Activated T-cell treated with anti-CD3 and anti-CD28 coated beads for 48 hours (primary cell): Measurements from ENCODE around the gene SPSB2.
"Not testable (repeated sequence)": the region's sequence is repeated elsewhere in the genome, so short reads cannot be mapped to it uniquely, and the experiment has no call there.

ENCODE experiments used
- DNase-seq: peaks from one replicate; pipeline ENCODE4 v3.0.0-alpha.2; 2020; ENCODE audit warnings: low read depth

Gene SPSB2

DNA sequence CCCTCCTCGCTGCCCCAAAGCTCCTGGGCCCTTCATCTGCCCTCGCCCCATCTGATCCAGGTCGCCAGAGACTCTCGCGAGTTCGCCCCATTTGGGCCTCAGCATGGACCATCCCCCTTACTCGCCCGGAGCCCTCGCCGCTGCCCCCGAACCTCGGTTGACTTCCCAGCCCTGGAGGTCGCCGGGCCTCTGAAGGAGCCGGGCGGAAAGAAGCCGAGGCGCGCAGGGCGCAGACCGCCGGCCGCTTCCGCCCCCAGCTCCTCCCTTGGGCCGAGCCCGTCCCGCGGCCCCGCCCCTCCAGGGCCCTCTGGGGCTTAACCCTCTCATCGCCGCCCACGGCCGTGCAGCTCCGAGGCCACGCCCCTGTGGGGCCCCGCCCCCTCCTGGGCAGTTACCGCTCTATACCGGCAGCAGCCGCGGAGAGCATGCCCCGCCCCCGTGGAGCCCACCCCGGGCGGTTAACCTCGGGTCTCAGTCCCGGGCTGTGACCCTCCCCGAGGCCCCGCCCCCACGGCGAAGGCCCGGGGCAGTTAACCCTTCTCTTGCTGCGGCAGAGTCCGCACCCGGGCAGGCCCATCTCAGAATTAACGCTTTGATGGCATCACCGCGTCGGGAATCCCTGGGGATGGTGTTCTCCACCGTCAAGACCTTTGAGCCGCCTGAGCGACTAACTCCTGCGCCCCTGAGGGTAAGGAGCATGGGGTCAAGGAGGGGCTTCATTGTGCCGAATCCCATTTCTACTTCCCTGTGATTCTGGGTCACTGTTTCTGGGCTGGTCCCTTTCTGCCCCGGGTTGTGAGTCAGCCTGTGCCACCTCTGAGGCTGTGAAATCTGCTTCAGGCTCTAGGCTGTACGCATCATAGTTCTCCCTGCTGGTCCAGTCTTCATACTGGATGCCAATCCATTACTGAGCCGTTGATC, at the start of gene SPSB2:
SPSB2 (minus strand) TSS at position 210 of the 921 bp plus-strand sequence. CDS start 402 bp downstream, outside the sequence.
- peak; percentile 100 for DNase-seq

DNA sequence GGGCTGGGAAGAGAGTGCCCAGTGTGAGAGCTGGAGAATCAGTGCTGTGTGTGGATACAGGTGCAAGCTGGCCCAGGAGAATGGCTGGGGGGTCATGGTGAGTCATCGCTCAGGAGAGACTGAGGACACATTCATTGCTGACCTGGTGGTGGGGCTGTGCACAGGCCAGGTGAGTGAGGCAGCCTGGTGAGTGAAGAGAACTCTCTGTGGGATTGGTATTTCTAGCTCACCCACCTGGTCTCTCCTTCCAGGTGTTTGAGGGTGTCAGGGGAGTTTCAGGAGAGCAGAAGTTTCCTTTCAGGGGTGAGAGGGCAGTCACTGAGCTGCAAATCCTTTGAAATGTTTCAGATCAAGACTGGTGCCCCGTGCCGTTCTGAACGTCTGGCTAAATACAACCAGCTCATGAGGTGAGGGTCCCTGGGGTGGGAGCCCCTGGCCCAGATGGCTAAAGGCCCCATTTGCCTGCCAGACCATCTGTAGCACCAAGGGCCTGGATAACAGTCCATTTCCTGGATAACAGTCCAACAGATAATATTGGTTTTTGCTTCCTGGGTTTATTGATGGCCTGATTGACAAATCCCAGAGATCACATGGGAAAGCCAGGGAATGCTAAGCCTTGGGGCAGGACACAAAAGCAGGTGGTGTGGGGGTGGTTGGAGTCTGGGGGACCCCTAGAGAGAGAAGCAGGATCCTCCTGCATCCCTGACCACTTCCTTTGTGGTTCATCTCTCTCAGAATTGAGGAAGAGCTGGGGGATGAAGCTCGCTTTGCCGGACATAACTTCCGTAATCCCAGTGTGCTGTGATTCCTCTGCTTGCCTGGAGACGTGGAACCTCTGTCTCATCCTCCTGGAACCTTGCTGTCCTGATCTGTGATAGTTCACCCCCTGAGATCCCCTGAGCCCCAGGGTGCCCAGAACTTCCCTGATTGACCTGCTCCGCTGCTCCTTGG, 49.2 kb upstream of the SPSB2 start:
- DNase-seq: no peak

- no peak for DNase-seq
Observed at GRCh38 chr12:6921539-6921938, 48.4 kb upstream of the SPSB2 start.

DNA sequence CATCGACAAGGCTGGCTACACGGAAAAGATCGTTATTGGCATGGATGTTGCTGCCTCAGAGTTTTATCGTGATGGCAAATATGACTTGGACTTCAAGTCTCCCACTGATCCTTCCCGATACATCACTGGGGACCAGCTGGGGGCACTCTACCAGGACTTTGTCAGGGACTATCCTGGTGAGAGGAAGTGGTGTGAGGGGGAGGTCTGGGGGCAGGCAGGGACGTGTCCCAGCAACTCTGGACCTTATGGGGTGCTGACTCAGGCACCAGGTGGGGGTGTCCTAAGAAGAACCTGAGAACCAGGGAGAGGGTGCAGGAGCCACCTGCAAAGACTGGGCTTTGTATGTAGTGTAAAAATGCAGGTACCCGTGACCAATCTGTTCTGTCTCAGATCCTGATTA, 46.5 kb upstream of the SPSB2 start:
- no peak for DNase-seq

DNA sequence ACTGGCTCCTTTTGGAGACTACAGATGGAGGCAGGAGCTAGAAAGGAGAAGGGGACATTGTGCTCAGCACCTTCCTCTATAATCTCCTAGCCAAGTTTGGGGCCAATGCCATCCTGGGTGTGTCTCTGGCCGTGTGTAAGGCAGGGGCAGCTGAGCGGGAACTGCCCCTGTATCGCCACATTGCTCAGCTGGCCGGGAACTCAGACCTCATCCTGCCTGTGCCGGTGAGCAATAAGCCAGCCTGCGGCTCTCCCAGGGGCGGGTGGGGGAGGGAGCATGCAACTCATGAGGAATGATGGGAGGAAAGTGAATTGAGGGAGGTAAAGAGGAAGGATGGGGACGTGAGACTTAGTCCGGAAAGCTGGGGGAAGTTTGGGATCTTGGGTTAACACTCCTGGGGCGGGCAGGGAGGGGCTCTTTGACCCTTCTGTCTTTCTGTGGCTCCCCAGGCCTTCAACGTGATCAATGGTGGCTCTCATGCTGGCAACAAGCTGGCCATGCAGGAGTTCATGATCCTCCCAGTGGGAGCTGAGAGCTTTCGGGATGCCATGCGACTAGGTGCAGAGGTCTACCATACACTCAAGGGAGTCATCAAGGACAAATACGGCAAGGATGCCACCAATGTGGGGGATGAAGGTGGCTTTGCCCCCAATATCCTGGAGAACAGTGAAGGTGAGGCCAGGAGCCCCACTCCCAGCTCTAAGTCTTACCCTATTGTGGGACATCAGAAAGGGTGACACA, 44.6 kb upstream of the SPSB2 start:
- DNase-seq: no peak

- DNase-seq: no peak
Observed at GRCh38 chr12:6916426-6917200, 43.5 kb upstream of the SPSB2 start.

DNA sequence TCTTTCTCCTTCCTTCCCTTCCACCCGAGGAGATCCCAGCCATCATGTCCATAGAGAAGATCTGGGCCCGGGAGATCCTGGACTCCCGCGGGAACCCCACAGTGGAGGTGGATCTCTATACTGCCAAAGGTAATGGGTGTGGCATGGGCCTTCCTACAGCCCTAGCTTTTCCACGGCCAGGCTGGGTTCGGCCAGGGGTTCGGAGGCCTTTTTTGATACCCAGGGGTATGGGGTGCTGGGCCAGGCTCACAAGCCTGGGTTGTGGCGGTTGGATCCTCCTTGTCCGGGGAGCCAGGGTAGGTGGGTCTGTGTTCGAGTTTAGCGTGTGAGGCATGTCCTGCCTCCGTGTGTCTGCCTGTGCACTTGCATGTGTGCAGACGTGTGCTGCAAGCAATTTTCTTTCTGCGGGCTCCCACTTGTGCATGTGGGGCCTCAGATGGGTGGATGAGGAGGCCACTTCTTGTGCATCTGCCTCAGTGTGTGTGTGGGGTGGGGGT, 42.7 kb upstream of the SPSB2 start:
- no peak for DNase-seq

GRCh38 chr12:6914947-6915788, 42.1 kb upstream of the SPSB2 start:
- no peak for DNase-seq

DNA sequence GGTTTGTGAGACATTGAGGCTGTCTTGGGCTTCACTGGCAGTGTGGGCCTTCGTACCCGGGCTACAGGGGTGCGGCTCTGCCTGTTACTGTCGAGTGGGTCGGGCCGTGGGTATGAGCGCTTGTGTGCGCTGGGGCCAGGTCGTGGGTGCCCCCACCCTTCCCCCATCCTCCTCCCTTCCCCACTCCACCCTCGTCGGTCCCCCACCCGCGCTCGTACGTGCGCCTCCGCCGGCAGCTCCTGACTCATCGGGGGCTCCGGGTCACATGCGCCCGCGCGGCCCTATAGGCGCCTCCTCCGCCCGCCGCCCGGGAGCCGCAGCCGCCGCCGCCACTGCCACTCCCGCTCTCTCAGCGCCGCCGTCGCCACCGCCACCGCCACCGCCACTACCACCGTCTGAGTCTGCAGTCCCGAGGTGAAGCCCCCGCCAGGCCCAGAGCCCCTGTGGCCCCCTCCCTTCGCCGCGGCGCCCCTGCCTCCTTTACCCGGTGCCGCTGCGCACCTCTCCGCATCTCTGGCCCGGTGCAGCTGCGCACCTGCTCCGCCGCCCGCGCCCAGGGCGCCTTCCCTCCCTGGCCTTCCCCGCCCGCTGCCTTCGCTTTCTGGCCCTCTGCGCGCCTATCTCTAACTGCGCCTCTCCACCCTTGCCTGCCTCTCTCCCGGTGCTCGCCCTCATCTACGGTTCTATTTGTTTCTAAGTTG, 41.3 kb upstream of the SPSB2 start, which contains the start of gene ENO2:
ENO2 (plus strand) TSS at position 335 of the 701 bp plus-strand sequence. CDS start 1,253 bp downstream, outside the sequence.
- peak; percentile 78 for DNase-seq

GRCh38 chr12:6912164-6912935, 39.2 kb upstream of the SPSB2 start:
- no peak for DNase-seq

DNA sequence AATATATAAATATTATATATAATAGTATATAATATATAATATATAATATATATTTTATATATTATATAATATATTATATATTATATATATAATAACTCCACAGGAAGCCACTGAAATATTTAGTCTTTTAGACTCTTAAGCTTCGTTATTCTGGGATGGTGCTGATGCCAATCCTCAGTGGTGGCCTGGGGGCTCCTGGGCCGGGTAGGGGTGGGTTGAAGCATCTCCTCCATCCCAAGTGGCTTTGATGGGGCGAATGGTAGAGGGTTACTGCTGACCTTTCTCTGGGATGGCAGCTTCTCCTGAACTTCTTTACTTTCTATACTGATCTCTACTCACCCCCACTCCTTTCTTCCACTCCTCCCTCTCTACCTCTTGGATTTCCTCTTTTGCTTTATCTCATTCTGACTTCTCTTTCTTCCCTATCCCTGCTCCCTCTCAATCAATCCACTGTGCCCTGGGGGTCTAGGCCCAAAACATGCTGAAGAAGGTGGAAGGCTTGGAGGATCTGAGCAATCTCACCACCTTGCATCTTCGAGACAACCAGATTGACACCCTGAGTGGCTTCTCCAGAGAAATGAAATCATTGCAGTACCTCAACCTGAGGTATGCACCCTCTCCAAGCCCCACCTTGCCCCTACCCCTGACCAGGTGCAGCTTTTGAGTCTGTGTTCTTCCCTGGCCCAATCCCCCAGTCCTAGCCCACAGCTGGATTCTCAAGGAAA, 36.5 kb upstream of the SPSB2 start:
- no peak for DNase-seq

DNA sequence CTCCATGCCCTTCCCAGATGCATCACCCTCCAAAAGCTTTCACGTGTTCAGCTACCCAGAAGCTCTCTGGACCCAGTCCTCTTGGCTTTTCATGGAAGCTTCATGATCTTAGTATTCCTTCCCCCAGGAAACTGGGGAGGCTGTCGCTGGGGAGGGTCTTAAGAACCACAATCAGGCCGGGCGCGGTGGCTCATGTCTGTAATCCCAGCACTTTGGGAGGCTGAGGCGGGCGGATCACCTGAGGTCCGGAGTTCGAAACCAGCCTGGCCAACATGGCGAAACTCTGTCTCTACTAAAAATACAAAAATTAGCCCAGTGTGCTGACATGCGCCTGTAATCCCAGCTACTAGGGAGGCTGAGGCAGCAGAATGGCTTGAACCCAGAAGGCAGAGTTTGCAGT, 35.0 kb upstream of the SPSB2 start:
- DNase-seq: not testable (repeated sequence)

GRCh38 chr12:6905414-6906040, 32.4 kb upstream of the SPSB2 start:
- DNase-seq: no peak

DNA sequence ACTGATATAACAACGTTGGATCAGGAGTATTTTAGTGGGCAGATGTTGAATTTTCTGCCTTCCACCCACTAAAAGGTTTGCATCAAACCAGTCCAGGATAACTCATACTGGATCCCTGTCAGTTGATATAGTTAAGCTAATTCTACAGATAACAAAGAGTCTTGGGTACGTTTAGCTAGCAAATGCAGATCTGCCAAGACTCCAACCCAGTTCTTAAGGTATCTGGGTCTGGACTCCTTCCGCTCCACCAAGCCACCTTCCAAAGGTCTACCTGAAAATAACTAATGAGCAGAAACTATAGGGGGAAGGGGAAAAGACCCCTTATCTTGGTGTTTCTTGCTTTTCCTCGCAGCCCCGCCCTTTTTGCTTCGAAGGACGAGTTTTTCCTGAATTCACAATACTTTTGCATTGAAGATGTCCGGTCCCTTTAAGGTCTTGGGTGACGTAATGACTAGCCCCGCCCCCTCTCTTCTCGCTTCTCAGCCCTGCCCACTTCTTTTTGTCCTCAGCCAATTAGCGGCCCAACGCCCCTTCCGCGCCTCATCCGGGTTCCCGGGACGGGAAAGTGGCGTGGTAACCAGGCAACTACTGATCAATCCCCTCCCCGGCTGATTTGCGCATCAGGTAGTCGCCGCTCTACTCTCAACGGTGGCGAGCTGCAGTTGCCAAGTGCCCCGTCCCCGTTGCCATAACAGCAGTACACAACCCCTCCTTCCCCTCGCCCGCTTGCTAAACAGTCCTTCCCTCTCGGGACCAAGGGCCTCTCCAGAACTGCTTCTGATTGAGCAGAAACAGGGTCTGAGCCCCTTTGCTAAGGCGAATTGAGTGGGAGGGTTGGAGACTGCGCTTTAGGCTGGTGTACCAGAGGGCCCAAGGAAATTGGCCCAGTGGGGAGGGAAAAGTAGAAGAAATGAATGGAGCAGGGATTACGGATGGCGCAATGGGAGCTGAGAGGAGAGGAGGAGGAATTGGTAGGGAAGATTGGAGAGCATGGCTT, 31.5 kb upstream of the SPSB2 start, which contains the start of gene LRRC23:
LRRC23 (plus strand) TSS at position 543 of the 997 bp plus-strand sequence. CDS start 812 bp downstream, outside the sequence.
- peak; percentile 96 for DNase-seq

GRCh38 chr12:6903722-6904121, 30.6 kb upstream of the SPSB2 start:
- DNase-seq: no peak

DNA sequence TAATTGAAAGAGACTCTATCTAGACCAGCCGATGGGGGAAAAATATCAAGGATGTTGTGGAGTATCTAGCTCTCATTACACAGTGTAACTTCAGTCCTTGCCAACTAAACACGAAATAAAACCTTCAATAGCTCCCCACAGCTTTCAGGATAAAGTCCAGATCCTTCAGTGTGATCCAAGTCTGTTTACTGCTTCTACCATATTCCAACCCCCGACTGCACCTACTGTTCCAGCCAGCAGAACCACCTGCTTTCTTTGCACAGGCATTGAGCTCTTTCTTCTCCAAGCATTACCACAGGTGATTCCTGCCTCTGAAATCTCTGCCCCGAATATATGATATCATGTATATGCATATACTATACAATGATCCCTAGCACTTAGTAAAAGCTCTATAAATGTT, 29.3 kb upstream of the SPSB2 start:
- no peak for DNase-seq
